Activated T-cell treated with anti-CD3 and anti-CD28 coated beads for 4 hours (primary cell): ENCODE results near the gene RASSF8.

Experiments
- DNase-seq: peaks from one replicate; pipeline ENCODE4 v3.0.0-alpha.2; 2020

The RASSF8 gene

DNA sequence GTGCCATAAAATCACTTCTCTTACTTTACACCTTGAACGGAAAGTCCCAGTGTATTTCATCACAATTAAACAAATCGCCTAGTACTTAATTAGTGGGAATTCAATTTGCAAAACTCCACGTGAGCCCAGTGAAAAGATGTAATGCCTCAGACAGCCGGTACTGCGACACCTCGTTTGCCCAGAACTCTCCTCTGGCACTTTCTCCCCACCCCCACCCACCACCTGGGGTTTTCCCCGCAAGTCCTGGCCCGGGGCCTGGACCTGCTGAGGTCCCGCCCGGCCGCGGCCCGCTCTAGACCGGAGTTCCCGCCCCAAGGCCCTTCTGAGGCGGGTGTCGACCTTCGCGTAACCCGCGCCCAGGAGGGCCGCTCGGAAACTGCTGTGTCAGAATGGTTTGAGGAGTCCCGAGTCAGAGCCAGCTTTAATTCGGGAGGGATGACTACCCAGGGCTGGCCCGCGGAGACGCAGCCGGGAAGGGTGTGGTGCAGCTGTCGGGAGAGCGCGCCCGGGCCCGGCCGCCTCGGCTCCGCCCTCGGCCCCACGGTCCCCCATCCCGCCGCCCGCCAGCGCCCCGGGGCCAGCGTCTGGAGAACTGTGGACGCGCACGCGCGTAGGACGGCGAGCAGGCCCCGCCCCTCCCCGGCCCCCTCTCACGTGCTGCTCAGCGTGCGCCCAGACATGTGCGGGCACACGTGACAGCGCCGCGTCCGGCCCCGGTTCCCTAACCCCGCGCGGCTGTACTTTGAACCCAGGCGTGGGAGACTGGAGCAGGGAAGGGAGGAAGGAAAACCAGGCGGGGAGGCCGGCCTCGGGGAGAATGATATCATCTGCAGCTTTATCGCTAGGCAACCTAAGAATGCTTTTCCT lies 155.6 kb downstream of the RASSF8 start:
- DNase-seq, result peak; percentile 65

DNA sequence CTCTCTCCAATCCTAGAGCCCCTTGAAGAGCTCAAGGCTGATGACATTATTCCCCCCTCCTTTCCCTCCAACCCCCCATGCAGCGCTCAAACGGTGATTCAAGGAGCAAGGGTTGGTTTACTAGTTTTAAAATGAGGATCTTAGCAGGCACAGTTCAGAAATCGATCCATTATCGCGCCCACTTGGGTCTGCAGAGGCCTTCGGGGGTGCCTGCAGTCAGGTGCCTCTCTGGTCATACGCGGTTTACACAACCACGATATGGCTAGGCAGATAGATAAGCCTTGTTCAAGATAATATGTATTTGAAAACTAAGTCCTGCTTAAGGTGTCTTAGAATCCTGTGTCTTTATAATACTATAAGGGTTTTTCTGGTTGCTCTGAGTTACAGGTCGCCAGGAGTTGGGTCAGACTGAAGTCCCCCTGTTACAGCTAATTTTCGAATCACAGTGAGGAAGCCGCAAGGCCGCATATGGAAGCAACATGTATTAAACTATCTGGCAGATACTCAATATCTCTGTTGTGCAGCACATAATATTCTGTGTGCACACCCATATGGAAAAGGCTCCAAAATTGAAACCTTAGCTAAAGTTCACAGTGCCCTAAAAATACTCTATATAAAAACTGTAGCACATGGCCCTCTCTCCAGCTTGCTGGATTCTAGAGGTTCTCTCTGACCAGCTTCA lies 156.4 kb downstream of the RASSF8 start:
- DNase-seq, result no peak

DNA sequence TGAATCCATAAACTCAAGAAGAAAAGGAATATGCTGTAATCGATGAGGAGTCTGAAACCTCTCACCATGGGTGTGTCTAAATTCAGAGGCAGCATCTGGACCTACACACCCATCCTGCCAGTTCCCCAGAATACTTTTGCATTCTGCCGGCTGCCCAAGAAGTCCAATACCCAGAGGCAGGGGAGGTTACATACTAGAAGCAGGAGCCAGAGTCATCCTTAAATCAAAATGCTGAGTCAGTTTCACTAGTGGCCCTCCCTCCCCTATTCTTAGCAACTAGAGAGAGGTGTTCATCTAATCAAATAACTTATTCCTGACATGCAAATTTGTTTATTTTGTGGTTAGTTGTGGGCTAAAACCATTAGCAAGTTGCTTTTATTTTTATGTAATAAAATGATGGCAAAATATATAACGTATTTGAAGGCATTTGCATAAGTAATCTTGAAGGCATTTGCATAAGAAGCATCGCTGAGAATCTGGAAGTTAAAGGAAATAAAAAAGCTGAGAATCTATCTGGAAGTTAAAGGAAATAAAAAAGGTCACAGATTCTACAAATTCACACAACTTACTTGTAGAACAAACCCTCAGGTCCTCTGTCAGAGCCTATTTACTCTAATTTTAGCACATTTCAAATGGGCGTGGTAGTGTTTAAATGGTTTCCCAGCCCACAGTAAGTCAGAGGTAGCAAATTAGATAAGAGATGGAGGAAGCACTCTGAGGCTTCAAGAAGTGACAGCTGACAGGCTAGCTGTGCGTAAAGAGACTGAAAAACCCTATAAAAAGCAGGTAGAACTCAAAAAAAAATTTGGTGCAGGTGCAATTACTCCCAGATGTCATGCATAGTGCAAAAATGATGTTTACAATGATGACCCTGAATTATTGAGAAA lies 158.6 kb downstream of the RASSF8 start:
- no peak for DNase-seq

DNA sequence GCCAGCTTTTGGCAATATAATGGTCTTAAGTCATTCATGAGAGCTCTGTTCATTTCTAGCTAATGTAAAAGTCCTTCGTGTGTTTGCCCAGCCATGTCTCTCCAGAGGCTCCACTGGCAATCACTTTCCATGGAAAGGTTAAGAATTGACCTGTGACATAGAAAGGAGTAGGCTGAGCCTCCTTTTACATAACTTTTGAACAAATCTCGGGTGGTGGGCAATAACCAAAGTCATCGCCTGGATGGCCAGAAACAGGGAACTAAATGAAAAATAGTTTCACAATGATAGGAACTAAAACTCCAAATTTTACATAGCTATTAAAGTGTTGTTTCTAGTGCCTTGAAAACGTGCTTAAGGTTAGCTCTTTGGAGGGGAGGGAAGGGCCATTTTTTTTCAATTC lies 159.8 kb downstream of the RASSF8 start:
- DNase-seq, result no peak

DNA sequence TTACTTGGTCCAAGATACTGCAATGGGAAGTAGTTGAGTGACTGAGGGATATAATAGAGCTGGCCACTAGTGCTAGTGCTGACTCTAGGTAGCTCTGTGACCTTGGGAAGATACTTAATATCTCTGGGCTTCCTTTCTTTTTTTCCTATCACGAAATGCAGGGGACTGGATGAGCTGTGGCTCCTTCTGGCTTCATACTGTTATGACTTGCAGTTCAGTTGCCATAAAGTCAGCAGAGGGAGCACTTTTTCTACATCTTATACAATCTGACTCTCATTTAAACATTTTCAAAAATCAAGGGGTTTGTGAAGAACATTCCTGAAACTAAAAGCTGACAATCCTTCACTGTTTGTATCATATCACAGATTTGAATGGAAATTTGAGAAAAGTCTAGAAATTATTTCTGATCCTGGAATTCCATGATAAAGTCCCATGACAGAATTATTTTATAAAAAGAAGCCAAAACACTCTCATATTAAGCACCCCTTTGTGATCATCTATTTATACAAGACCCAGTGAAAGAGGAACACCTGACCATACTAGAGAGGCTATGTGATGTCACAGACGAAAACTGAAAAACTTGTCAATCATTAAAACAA lies 161.0 kb downstream of the RASSF8 start:
- DNase-seq, result no peak

DNA sequence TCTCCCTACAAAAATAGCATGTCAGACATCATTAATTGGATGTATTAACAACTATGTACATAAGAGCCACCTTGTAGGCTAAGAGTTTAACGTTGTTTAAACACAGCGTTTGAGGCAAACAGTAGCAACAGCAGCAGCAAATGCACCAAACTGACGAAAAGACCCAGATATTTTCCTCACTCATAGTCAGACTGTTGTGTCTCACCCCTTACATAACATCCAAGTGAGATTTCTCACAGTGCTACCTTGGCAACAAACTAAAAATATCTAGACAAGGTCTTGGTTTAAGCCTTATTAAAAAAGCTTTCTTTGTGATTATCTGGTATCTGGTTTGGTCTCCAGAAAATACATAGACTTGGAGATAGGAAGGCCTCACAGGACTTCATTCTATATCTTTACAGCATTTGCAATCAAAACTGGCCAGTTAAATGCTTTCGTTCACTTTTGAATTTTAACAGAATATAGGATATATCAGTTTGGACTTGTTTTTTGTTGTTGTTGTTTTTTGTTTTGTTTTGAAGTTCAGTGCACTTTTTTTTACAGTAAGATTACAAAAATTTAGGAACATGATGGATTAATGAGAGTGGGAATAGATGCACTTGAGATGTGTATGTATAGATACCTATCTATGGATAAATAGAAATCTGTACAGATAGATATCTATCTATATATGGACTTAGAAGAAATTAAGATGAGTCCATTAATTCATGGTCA lies 162.2 kb downstream of the RASSF8 start:
- DNase-seq, result no peak

DNA sequence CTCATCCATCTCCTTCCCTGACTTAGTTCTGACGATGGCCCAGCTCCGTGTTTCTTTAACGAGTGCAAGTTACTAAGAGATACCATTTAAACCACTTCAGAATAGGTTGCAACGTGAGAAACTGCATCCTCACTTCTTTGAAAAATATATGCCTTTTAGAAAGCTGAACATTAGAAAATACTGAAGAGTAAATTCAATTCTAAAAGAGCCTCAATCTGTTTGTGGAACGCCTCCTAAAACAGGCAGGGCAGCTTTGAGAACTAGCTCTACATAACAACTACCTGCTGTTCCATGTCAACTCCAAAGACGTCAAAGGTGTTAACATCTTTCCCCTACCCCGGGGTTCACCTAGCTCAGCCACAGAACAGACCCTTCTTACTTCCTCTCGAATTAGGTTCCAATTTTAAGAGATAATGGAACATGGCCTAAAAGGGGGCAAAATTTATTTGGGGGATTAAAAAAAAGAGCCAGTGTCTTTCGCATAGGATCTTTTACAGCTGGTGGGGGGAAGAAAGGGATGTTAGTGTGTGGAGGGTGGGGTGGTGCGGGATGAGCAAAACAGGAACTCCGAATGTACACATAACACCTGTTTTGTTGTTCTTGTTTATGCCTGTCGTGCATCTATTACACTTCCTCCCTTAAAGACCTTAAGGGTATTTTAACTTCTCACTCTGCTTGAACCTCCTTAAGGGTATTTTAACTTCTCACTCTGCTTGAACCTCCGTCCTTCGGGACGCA lies 163.0 kb downstream of the RASSF8 start:
- no peak for DNase-seq

DNA sequence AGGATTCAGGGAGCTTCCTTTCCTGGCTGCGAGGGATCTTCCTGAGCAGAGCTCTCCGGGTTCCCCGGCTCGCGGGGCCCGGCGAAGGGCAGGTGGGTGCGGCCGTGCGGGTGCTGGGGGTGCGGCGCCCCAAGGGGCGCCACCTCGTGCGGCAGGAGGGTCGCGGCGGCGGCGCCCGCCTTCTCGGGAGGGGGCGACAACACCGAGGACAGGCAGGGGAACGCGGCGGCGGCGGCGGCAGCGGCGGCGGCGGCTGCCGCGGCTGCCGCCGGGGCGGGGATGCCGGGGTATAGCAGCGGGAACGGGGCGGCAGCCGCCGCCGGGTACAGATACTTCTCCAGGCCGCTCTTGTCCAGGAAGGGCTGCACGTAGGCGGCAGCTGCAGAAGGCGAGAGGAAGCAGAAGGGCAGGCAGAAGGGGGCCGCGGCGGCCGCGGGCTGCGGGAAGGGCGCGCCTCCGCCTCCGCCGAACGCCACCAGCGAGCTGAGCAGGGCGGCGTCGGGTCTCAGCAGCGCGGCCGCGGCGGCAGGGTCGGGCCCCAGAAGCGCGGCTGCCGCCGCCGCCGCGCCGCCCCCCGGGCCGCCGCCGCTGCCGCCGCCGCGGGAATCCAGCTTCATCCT lies 163.7 kb downstream of the RASSF8 start:
- DNase-seq, result no peak

DNA sequence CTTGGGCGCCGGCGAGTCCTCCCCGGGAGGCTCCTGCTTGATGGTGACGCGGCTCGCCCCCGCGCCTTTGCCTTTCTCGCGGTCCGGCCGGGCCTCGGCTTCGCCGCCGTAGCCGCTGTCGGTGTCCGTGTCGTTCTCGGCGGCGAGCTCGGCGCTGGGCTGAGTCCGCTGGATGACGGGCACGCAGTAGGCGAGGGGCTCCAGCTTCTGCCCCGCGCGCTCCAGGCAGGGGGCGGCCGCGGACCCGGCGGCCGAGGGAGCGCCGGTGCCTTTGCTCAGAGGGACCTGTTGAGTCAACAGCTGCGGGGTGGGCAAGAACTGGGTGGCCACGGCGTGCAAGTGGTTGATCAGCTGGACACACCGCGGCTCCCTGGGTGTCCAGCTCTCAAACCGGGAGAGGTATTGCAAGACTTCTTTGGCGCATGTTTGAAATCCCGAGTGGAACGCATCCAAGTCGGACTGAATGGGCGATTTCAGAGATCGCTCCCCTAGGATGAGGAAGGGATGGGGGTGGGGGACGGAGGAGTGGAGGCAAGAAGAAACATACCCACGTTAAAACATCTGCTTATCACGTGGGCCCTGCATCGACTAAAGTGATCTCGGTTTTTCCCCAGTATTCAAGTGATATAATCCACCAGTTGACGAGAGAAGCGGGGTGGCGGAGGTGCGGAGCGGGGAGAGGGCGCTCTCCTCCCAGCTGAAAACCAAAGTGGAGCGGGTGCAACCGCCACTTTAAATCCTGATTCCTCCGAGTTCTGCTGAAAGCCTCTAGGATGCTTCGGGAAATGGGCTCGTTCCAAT lies 164.4 kb downstream of the RASSF8 start:
- DNase-seq, result no peak

DNA sequence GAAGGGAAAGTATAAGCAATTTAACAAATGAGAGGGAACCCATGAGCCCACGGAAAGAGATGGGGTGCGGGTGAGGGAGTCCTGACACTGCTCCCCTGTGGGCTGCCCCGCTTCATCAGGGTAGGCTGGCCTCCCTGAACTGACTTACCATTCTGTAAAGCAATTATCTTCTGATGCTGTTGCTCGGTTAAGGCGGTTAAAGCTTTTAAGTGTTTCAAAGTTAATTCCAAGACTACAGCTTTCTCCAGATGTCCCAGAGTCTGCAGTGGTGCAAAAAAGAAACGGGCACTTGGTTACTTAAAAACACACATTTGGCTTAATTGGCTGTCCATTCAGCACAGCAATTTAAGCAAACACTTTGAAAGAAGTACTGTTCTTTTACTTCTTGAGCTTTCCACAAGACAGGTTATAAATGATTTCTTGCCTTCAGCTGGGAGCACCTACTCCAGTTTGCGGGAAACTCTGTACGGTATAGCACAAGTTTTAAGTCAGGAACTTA lies 165.0 kb downstream of the RASSF8 start:
- no peak for DNase-seq

DNA sequence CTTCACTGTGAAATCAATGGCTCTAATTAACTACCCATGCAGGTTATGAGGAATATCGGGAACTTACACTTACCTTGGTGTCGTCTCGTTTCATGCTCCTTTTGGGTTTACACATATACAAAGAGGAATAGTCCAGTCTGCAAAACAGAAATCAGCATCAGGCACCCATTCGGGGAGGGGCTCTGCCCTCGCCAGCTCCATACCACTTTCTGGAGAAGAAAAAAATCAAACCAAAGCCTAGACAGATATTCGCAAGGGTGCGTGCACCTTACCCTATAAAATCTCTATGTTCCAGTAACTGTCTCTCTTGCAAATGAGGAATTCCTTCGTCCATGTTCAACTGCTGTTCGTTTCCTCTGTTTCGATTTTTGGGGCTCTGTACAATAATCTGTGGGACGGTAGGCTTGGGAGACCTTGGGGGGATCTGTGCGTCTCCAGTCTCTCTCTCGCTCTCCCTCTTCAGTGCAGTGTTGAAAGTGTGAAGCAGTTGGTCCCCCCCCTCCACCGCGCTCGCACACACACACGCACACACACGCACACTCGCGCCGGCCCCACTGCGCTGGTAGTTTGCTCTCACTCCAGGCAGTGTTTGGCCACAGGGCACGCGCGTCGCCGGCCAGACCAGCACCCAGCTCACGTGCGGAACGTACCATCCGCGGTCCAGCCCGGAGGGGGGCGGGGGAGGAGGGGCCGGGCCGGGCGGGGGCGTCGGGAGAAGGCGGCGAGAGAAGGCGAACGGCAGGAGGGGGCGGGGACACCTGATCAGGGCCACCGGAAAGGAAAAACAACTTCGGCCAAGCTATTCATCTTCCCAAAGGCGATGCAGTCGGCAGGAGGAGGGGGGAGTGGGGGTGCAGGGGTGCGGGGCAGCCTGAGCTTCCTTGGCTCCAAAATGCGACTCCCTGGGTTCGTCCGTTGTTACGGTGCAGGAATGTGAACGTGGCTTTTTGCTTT lies 166.2 kb downstream of the RASSF8 start, which contains the start of gene BHLHE41:
Gene BHLHE41, minus strand, starts transcription at position 592 of the 954 bp plus-strand sequence. Its CDS starts 258 bp downstream, at position 334.
- DNase-seq, result no peak

DNA sequence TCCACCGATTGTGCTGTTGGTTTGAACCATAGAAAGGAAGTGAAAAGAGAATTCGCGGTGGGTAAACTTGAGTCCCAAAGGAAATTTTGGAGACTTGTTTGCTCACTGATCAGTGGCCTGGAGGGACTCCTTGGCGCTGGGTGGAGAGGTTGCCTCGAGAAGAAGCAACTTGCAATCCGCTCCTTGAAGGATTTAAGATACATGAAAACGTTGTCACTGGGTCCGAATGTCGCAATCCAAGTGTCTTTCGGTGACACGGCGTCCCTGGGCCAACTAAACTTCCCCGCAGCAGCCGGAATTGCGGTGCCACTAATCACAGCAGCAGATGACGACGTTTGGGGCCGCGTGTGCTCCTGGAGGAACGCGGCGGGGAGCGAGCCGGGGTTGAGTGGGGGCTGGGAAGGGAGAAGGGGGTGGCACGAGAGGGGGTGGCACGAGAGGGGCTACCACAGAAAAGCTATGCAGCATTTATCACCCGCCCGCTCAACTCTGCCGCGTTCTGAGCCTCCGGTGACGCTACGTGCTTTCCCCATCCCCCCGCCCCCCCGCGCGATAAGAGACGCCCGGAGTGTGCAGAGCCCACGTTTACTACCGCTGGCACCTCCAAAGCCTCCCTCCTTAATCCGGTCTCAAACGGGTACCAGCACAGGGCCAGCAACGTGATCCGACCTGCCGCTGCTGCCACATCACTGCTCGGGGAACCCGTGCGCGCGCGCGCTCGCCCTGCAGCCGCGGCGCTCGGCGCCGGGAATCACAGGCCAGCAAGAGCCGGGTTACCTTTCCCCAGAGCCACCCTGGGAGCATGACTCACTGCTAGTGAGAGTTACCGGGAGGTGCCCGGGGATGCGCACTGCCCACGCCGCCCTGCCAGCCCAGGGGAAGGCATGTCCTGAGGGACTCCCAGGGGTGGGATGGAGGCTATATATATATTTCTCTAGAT lies 167.2 kb downstream of the RASSF8 start:
- DNase-seq, result no peak

DNA sequence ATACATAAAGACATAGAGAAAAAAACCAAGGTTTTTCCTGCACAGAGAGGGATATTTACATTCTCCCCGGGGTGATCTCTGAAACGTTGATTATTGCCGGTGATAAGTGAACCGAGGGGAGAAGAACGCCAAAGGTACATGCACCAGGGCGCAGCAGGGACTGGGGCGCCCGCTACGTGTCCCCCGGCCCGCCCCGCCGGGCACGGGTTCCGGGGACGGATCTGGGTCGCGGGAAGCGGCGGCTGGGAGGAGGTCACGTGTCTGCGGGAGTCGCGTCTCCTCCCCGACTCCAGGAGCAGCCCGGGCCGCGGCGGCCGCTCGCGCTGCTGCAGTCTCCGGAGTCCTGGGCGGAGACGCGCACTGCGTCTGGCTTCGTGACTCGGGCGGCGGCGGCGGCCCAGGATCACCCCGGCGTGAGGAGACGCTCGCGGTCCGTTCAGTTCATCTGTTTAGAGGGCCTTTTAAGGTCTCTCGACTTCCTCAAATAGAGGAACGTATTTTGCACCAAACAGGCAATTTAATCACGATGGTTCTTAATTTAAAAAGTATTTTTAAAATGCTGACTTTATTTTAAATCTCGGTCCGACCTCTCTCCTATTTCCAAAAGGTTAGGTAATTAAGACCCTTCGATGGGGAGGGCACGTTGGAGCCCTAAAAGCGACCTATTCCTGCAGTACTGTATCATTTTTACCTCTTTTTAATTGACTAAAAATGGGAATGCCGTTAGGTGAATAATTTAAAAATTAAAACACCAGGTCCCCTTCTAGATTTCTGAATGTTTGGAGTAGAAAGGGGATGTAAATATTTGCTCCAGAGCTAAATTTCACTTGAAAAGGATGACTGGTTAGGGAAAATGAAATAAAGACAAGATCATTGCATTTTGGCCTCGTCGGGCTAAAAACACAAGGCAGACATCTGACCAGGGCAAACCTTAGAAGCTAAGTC lies 168.1 kb downstream of the RASSF8 start:
- DNase-seq, result no peak

DNA sequence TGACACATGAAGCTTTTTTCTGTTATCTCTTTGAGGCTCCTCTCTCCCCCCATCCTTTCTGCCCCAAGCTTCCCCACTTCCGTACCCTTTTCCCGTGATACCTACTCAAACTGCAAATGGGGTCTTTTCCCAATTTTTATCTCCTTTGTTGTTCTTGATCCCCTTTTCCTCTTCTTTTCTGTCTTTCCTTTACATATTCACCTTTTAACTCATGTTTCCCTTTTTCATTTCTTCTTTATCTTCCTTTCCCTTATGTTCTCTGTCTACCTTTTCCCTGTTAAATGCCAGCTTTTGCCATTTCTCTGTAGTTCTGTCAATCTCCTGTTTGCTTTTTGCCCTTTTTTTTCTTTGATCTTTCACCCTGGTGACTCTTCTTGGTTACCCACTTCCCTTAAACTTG lies 168.9 kb downstream of the RASSF8 start:
- no peak for DNase-seq

DNA sequence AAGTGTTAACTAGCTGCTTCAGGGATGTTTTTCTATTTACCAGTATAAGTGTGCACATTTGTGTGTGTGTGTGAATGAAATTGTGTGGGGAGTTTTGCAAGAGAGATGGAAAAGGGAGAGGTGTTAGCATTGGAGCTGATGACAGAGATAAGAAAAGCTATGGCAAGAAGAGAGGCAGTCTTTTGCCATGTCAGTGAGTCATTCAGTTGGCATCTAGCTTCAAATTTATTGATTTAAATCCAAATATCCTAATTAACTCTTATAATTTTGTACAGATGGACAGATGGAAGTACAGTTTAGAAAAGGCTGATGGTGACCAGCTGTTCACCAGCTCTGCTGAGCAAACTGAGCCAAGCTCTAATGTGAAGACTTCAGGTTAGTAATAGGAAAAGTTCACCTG lies 169.7 kb downstream of the RASSF8 start:
- no peak for DNase-seq
